Measurements from ENCODE around the gene NBPF6. TPM values are rescaled to one million over a fixed set of nuclear protein-coding genes. Genes with fewer than 3 reads are reported as not detected.
"Not testable (repeated sequence)": the region's sequence is repeated elsewhere in the genome, so short reads cannot be mapped to it uniquely, and the experiment has no call there.

The NBPF6 gene
- polyA plus RNA-seq, 1 of the 3 experiments (the other 2 are of a cell fraction), result not detected

DNA sequence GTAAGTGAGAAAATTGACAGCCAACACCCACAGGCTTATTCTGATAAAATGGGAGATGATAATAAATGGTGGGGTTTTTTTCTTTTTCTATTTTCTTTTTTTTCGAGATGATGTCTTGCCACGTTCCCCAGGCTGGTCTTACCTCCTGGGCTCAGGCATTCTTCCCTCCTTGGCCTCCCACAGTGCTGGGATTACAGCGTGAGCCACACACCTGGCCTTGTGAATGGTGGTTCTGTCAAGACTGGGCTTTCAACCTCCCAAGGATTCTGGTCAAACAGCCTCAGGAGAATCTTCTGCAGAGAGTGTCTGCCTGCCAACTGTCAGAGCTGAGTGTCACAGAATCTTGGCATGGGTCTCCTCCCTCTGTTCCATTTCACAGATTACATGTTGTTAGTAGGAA is 16.7 kb upstream of the NBPF6 start:
- H4K20me1 ChIP-seq (ENCODE audit: insufficient read depth); H3F3A ChIP-seq (replicated peaks; ENCODE audit: insufficient read depth); H3K4me2 ChIP-seq; H3K4me1 ChIP-seq (ENCODE audit: control insufficient read depth in 1 of 2, insufficient read depth in 2 of 2, low read depth in 1 of 2, low read length in 1 of 2); H3K9me3 ChIP-seq; H3K27ac ChIP-seq (ENCODE audit: low read depth in 2 of 2, low read length in 1 of 2); H3K79me2 ChIP-seq (ENCODE audit: insufficient read depth); H3K27me3 ChIP-seq (ENCODE audit: insufficient read depth); DNase-seq; POLR2A ChIA-PET; H3K9ac ChIP-seq; H3K4me3 ChIP-seq (ENCODE audit: low read depth in 2 of 2, low read length in 1 of 2); H2AFZ ChIP-seq (ENCODE audit: low read depth); H3K9me2 ChIP-seq; CTCF ChIA-PET; H3K36me3 ChIP-seq (replicated peaks in 1 of 2; ENCODE audit: control insufficient read depth in 1 of 2, insufficient read depth in 2 of 2, low read length in 1 of 2): not testable (repeated sequence)
- WGBS (ENCODE audit: low lambda C conversion rate), result no CpG with 5 or more reads among the region's 3 CpGs

DNA sequence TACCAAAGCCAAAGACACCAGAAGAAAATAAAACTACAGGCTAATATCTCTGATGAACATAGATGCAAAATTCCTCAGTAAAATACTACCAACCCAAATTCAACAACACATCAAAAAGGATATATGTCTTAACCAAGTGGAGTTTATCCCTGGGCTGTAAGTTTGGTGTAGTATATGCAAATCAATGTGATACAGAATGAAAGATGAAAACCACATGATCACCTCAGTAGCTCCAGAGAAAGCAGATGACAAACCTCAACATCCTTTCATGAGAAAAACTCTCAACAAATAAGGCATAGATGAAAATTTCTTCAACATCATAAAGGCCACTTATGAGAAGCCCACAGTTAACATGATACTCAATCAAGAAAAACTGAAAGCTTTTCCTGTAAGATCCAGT is 11.6 kb upstream of the NBPF6 start:
- H3K79me2 ChIP-seq (ENCODE audit: insufficient read depth); H4K20me1 ChIP-seq (ENCODE audit: insufficient read depth); H3K4me1 ChIP-seq (ENCODE audit: control insufficient read depth in 1 of 2, insufficient read depth in 2 of 2, low read depth in 1 of 2, low read length in 1 of 2); H3K4me2 ChIP-seq; DNase-seq; H3K9me2 ChIP-seq; H2AFZ ChIP-seq (ENCODE audit: low read depth); H3K9me3 ChIP-seq; H3K27me3 ChIP-seq (ENCODE audit: insufficient read depth); H3K9ac ChIP-seq; CTCF ChIA-PET; POLR2A ChIA-PET; H3K27ac ChIP-seq (ENCODE audit: low read depth in 2 of 2, low read length in 1 of 2); H3F3A ChIP-seq (replicated peaks; ENCODE audit: insufficient read depth); H3K36me3 ChIP-seq (replicated peaks in 1 of 2; ENCODE audit: control insufficient read depth in 1 of 2, insufficient read depth in 2 of 2, low read length in 1 of 2); H3K4me3 ChIP-seq (ENCODE audit: low read depth in 2 of 2, low read length in 1 of 2): not testable (repeated sequence)

DNA sequence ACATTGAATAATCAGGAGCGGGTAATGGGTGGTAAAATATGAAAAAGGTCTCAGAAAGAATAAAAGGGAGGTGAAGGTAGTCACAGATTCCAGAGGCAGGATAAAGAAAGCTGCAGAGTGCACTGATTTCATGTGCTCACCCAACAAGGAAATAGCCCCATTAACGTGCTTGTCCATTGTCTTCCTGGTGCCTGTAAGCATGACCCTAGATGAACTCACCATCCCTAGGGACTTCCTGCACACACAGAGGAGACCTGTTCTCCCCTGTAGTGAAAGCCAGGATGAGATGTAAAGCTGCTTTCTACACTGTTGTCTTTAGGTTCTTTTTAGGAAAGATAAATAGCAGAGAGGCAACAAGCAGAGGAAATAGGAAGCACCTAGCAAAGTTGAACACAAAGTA is 4.4 kb downstream of the NBPF6 start:
- H3K27ac ChIP-seq (ENCODE audit: low read depth in 2 of 2, low read length in 1 of 2); H3K4me2 ChIP-seq; H3F3A ChIP-seq (replicated peaks; ENCODE audit: insufficient read depth); H3K79me2 ChIP-seq (ENCODE audit: insufficient read depth); H3K4me3 ChIP-seq (ENCODE audit: low read depth in 2 of 2, low read length in 1 of 2); H3K36me3 ChIP-seq (replicated peaks in 1 of 2; ENCODE audit: control insufficient read depth in 1 of 2, insufficient read depth in 2 of 2, low read length in 1 of 2); DNase-seq; H3K4me1 ChIP-seq (ENCODE audit: control insufficient read depth in 1 of 2, insufficient read depth in 2 of 2, low read depth in 1 of 2, low read length in 1 of 2); H3K9me2 ChIP-seq; H3K27me3 ChIP-seq (ENCODE audit: insufficient read depth); CTCF ChIA-PET; H3K9ac ChIP-seq; H4K20me1 ChIP-seq (ENCODE audit: insufficient read depth); POLR2A ChIA-PET; H3K9me3 ChIP-seq; H2AFZ ChIP-seq (ENCODE audit: low read depth): not testable (repeated sequence)
- no CpG with 5 or more reads among the region's 2 CpGs for WGBS (ENCODE audit: low lambda C conversion rate)

DNA sequence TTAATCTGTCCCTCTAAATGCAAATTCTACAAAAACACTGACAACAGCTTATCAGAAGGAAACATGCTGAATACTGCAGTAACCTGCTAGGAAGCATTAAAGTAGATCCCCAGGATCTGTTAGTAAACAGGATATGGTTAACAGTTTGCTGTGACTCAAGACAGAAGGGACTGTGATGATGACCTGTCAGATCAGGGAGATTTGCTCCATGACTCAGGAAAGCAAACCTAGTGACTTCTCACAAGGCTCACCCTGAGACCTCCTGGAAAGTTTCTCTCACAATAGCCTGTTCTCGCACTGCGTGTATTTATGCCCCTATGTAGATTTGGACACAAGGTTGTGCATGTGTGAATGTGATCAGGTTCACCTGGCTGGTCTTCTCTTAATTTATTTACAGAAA is 8.5 kb downstream of the NBPF6 start:
- H3K4me3 ChIP-seq (ENCODE audit: low read depth in 2 of 2, low read length in 1 of 2); H3K79me2 ChIP-seq (ENCODE audit: insufficient read depth); H3K9me2 ChIP-seq; H3K4me2 ChIP-seq; H3K27me3 ChIP-seq (ENCODE audit: insufficient read depth); H4K20me1 ChIP-seq (ENCODE audit: insufficient read depth); H3F3A ChIP-seq (replicated peaks; ENCODE audit: insufficient read depth); H3K36me3 ChIP-seq (replicated peaks in 1 of 2; ENCODE audit: control insufficient read depth in 1 of 2, insufficient read depth in 2 of 2, low read length in 1 of 2); H3K4me1 ChIP-seq (ENCODE audit: control insufficient read depth in 1 of 2, insufficient read depth in 2 of 2, low read depth in 1 of 2, low read length in 1 of 2); DNase-seq; H3K9me3 ChIP-seq; POLR2A ChIA-PET; H2AFZ ChIP-seq (ENCODE audit: low read depth); H3K27ac ChIP-seq (ENCODE audit: low read depth in 2 of 2, low read length in 1 of 2); CTCF ChIA-PET; H3K9ac ChIP-seq: not testable (repeated sequence)
- WGBS (ENCODE audit: low lambda C conversion rate), result no CpG with 5 or more reads among the region's 2 CpGs

DNA sequence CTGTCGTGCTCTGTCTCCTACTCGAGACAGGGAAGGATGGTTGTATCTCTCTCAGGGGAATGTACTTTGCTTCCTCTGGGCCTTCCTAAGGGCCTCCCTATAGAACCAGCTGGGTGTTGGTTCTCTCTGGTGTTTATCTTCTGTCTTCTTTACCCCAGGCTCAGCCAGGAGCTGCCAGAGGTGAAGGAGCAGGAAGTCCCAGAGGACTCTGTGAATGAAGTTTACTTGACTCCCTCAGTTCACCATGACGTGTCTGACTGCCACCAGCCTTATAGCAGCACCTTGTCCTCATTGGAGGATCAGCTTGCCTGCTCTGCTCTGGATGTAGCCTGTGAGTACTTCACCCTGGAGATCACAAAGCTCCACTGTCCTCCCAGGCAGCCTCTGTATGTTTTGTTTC is 11.6 kb downstream of the NBPF6 start:
- H3K36me3 ChIP-seq (replicated peaks in 1 of 2; ENCODE audit: control insufficient read depth in 1 of 2, insufficient read depth in 2 of 2, low read length in 1 of 2); H2AFZ ChIP-seq (ENCODE audit: low read depth); POLR2A ChIA-PET; H3K27ac ChIP-seq (ENCODE audit: low read depth in 2 of 2, low read length in 1 of 2); H3K4me3 ChIP-seq (ENCODE audit: low read depth in 2 of 2, low read length in 1 of 2); H3K4me2 ChIP-seq; H4K20me1 ChIP-seq (ENCODE audit: insufficient read depth); H3F3A ChIP-seq (replicated peaks; ENCODE audit: insufficient read depth); H3K9ac ChIP-seq; H3K9me2 ChIP-seq; CTCF ChIA-PET; DNase-seq; H3K4me1 ChIP-seq (ENCODE audit: control insufficient read depth in 1 of 2, insufficient read depth in 2 of 2, low read depth in 1 of 2, low read length in 1 of 2); H3K27me3 ChIP-seq (ENCODE audit: insufficient read depth); H3K9me3 ChIP-seq; H3K79me2 ChIP-seq (ENCODE audit: insufficient read depth): not testable (repeated sequence)
- no CpG with 5 or more reads among the region's 3 CpGs for WGBS (ENCODE audit: low lambda C conversion rate)

DNA sequence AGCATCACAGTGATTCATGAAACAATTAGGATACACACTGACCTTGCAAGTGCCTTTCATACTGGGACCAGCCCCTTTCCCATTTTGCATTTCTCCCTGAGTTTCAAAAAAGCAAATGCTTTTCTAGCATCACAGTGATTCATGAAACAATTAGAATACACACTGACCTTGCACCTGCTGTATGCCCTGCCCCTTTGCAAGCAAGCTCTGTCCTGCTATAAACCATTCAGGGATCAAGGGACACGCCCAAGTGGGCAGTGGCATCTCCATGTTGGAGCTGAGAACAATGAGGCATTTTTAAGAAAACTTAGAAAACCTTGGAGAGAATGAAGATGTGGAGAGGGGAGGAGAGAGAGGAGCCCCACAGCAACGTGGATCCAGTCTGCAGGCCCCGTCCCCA is 13.8 kb downstream of the NBPF6 start:
- CTCF ChIA-PET; H3K4me1 ChIP-seq (ENCODE audit: control insufficient read depth in 1 of 2, insufficient read depth in 2 of 2, low read depth in 1 of 2, low read length in 1 of 2); H3F3A ChIP-seq (replicated peaks; ENCODE audit: insufficient read depth); H3K27me3 ChIP-seq (ENCODE audit: insufficient read depth); POLR2A ChIA-PET; H3K79me2 ChIP-seq (ENCODE audit: insufficient read depth); DNase-seq; H3K9me3 ChIP-seq; H3K27ac ChIP-seq (ENCODE audit: low read depth in 2 of 2, low read length in 1 of 2); H3K9ac ChIP-seq; H3K9me2 ChIP-seq; H3K36me3 ChIP-seq (replicated peaks in 1 of 2; ENCODE audit: control insufficient read depth in 1 of 2, insufficient read depth in 2 of 2, low read length in 1 of 2); H3K4me3 ChIP-seq (ENCODE audit: low read depth in 2 of 2, low read length in 1 of 2); H3K4me2 ChIP-seq; H4K20me1 ChIP-seq (ENCODE audit: insufficient read depth); H2AFZ ChIP-seq (ENCODE audit: low read depth): not testable (repeated sequence)
- no CpG with 5 or more reads among the region's 3 CpGs for WGBS (ENCODE audit: low lambda C conversion rate)

DNA sequence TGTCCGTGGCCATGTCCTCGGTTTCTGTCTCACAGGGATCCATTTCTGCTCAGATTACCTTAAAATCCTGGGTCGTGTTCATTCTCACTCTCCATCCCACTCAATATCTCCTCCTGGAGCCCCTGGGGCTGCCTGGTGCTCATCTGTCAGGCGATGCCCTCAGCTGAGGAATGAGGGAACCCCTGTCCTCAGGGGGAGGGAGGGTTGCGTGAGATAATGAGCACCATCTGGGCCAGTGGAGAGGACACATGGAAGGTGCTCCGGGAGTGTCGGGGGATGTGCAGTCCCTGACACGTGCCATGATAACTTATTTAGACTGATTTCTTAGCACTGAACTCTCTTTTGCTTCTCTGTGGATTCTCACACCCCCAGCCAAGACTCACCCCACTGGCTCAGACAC is 16.0 kb downstream of the NBPF6 start:
- H3K4me1 ChIP-seq (ENCODE audit: control insufficient read depth in 1 of 2, insufficient read depth in 2 of 2, low read depth in 1 of 2, low read length in 1 of 2); H3K4me3 ChIP-seq (ENCODE audit: low read depth in 2 of 2, low read length in 1 of 2); H2AFZ ChIP-seq (ENCODE audit: low read depth); H3K27me3 ChIP-seq (ENCODE audit: insufficient read depth); H3K9me3 ChIP-seq; H3F3A ChIP-seq (replicated peaks; ENCODE audit: insufficient read depth); H3K27ac ChIP-seq (ENCODE audit: low read depth in 2 of 2, low read length in 1 of 2); CTCF ChIA-PET; POLR2A ChIA-PET; H3K9ac ChIP-seq; H3K9me2 ChIP-seq; H3K79me2 ChIP-seq (ENCODE audit: insufficient read depth); H4K20me1 ChIP-seq (ENCODE audit: insufficient read depth); H3K36me3 ChIP-seq (replicated peaks in 1 of 2; ENCODE audit: control insufficient read depth in 1 of 2, insufficient read depth in 2 of 2, low read length in 1 of 2); H3K4me2 ChIP-seq; DNase-seq: not testable (repeated sequence)
- WGBS (ENCODE audit: low lambda C conversion rate), result no CpG with 5 or more reads among the region's 8 CpGs
